Stimulated activated memory B cell treated with anti-CD40 and anti-IgM and Interleukin-4, amounts not matched to agents 10 μg/mL and 1 μg/mL and 100 μg/mL, for 72 hours (primary cell): Measurements from ENCODE around the gene CELF4.

Source experiments
- ATAC-seq: fragments of 150-1000 bp; cut with Tn5 transposase; 2 replicates; pipeline ENCODE4 v1.10.0; 2021
- H3K27ac Mint-ChIP-seq: one replicate; pipeline ENCODE4 v1.8.0; 2022; ENCODE audit warnings: mild to moderate bottlenecking, mixed read lengths
- H3K27me3 Mint-ChIP-seq: one replicate; pipeline ENCODE4 v1.8.0; 2022; ENCODE audit warnings: mixed read lengths
- H3K36me3 Mint-ChIP-seq: one replicate; pipeline ENCODE4 v1.8.0; 2022; ENCODE audit warnings: mixed read lengths
- H3K4me1 Mint-ChIP-seq: one replicate; pipeline ENCODE4 v1.8.0; 2022; ENCODE audit warnings: mixed read lengths
- H3K4me3 Mint-ChIP-seq: one replicate; pipeline ENCODE4 v1.8.0; 2022; ENCODE audit warnings: mild to moderate bottlenecking, moderate library complexity, mixed read lengths
- H3K9me3 Mint-ChIP-seq: one replicate; pipeline ENCODE4 v1.8.0; 2022; ENCODE audit warnings: mixed read lengths

CELF4 gene

GRCh38 chr18:37270038-37270665, 295.4 kb downstream of the CELF4 start:
- Mint-ChIP-seq H3K27ac (no peak overlapping the region), H3K9me3 (no peaks in the 10 kb centered on the region), H3K27me3 (peaks cover 14% of the 10 kb centered on the region), H3K4me1 (peaks cover 4% of the 10 kb centered on the region), H3K36me3 (no peaks in the 10 kb centered on the region), H3K4me3 (no peak overlapping the region)
- ATAC-seq: no peak

GRCh38 chr18:37266290-37266689, 299.3 kb downstream of the CELF4 start:
- Mint-ChIP-seq H3K36me3 (no peaks in the 10 kb centered on the region), H3K9me3 (peaks cover 6% of the 10 kb centered on the region), H3K27ac (no peak overlapping the region), H3K27me3 (peaks cover 17% of the 10 kb centered on the region), H3K4me1 (peaks cover 4% of the 10 kb centered on the region), H3K4me3 (no peak overlapping the region)
- no peak for ATAC-seq

- ATAC-seq: no peak
- Mint-ChIP-seq H3K9me3 (peaks cover 6% of the 10 kb centered on the region), H3K27ac (no peak overlapping the region), H3K27me3 (peaks cover 22% of the 10 kb centered on the region), H3K36me3 (no peaks in the 10 kb centered on the region), H3K4me1 (peaks cover 4% of the 10 kb centered on the region), H3K4me3 (no peak overlapping the region)
Observed at GRCh38 chr18:37265382-37265781, 300.2 kb downstream of the CELF4 start.

- Mint-ChIP-seq H3K4me3 (no peak overlapping the region), H3K36me3 (no peaks in the 10 kb centered on the region), H3K27me3 (peaks cover 22% of the 10 kb centered on the region), H3K27ac (no peak overlapping the region), H3K9me3 (peaks cover 6% of the 10 kb centered on the region), H3K4me1 (peaks cover 4% of the 10 kb centered on the region)
- no peak for ATAC-seq
Observed at GRCh38 chr18:37264956-37265355, 300.6 kb downstream of the CELF4 start.

GRCh38 chr18:37261988-37262387, 303.6 kb downstream of the CELF4 start:
- H3K36me3 Mint-ChIP-seq: no peaks in the 10 kb centered on the region
- no peaks in the 10 kb centered on the region for H3K4me1 Mint-ChIP-seq
- H3K27ac Mint-ChIP-seq: no peak overlapping the region
- H3K9me3 Mint-ChIP-seq: peaks cover 6% of the 10 kb centered on the region
- no peak for ATAC-seq
- H3K27me3 Mint-ChIP-seq: peaks cover 42% of the 10 kb centered on the region
- H3K4me3 Mint-ChIP-seq: no peak overlapping the region

GRCh38 chr18:37261246-37261840, 304.3 kb downstream of the CELF4 start:
- peaks cover 49% of the 10 kb centered on the region for H3K27me3 Mint-ChIP-seq
- no peaks in the 10 kb centered on the region for H3K4me1 Mint-ChIP-seq
- no peak overlapping the region for H3K27ac Mint-ChIP-seq
- no peak overlapping the region for H3K4me3 Mint-ChIP-seq
- H3K36me3 Mint-ChIP-seq: no peaks in the 10 kb centered on the region
- H3K9me3 Mint-ChIP-seq: peaks cover 6% of the 10 kb centered on the region
- ATAC-seq: no peak

- Mint-ChIP-seq H3K27me3 (peaks cover 57% of the 10 kb centered on the region), H3K27ac (no peak overlapping the region), H3K9me3 (peaks cover 6% of the 10 kb centered on the region), H3K36me3 (no peaks in the 10 kb centered on the region), H3K4me1 (no peaks in the 10 kb centered on the region), H3K4me3 (no peak overlapping the region)
- ATAC-seq: no peak
Observed at GRCh38 chr18:37260367-37261093, 305.1 kb downstream of the CELF4 start.

- Mint-ChIP-seq H3K27me3 (peaks cover 65% of the 10 kb centered on the region), H3K9me3 (peaks cover 2% of the 10 kb centered on the region), H3K27ac (no peak overlapping the region), H3K36me3 (no peaks in the 10 kb centered on the region), H3K4me1 (peaks cover 3% of the 10 kb centered on the region), H3K4me3 (no peak overlapping the region)
- ATAC-seq: no peak
Observed at GRCh38 chr18:37259711-37260110, 305.9 kb downstream of the CELF4 start.

- H3K4me1 Mint-ChIP-seq: peaks cover 7% of the 10 kb centered on the region
- H3K4me3 Mint-ChIP-seq: no peak overlapping the region
- H3K27me3 Mint-ChIP-seq: peaks cover 70% of the 10 kb centered on the region
- H3K9me3 Mint-ChIP-seq: no peaks in the 10 kb centered on the region
- no peak overlapping the region for H3K27ac Mint-ChIP-seq
- no peak for ATAC-seq
- H3K36me3 Mint-ChIP-seq: no peaks in the 10 kb centered on the region
Observed at GRCh38 chr18:37258819-37259218, 306.8 kb downstream of the CELF4 start.

- H3K27me3 Mint-ChIP-seq: peaks cover 71% of the 10 kb centered on the region
Observed at GRCh38 chr18:37258131-37258530, 307.5 kb downstream of the CELF4 start.

GRCh38 chr18:37254973-37255372, 310.6 kb downstream of the CELF4 start:
- no peak for ATAC-seq
- no peak overlapping the region for H3K27ac Mint-ChIP-seq
- H3K4me3 Mint-ChIP-seq: peak overlapping the region; percentile 48

More at GRCh38 chr18:37258131-37258530, 307.5 kb downstream of the CELF4 start:
- no peaks in the 10 kb centered on the region for H3K9me3 Mint-ChIP-seq
- H3K4me3 Mint-ChIP-seq: no peak overlapping the region
- no peaks in the 10 kb centered on the region for H3K36me3 Mint-ChIP-seq
- peaks cover 7% of the 10 kb centered on the region for H3K4me1 Mint-ChIP-seq
- no peak overlapping the region for H3K27ac Mint-ChIP-seq
- no peak for ATAC-seq

GRCh38 chr18:37254236-37254754, 311.3 kb downstream of the CELF4 start:
- H3K4me3 Mint-ChIP-seq: peak overlapping the region; percentile 48
- H3K9me3 Mint-ChIP-seq: no peaks in the 10 kb centered on the region
- peaks cover 86% of the 10 kb centered on the region for H3K27me3 Mint-ChIP-seq
- no peaks in the 10 kb centered on the region for H3K36me3 Mint-ChIP-seq
- ATAC-seq: peak; percentile 2
- no peak overlapping the region for H3K27ac Mint-ChIP-seq
- H3K4me1 Mint-ChIP-seq: peaks cover 7% of the 10 kb centered on the region

More at GRCh38 chr18:37254973-37255372, 310.6 kb downstream of the CELF4 start:
- H3K27me3 Mint-ChIP-seq: peaks cover 80% of the 10 kb centered on the region
- H3K4me1 Mint-ChIP-seq: peaks cover 7% of the 10 kb centered on the region
- no peaks in the 10 kb centered on the region for H3K36me3 Mint-ChIP-seq
- no peaks in the 10 kb centered on the region for H3K9me3 Mint-ChIP-seq

GRCh38 chr18:37253394-37254235, 312.0 kb downstream of the CELF4 start:
- no peaks in the 10 kb centered on the region for H3K9me3 Mint-ChIP-seq
- H3K27me3 Mint-ChIP-seq: peaks cover 88% of the 10 kb centered on the region
- H3K27ac Mint-ChIP-seq: no peak overlapping the region
- no peaks in the 10 kb centered on the region for H3K36me3 Mint-ChIP-seq
- peak; percentile 35 for ATAC-seq
- H3K4me1 Mint-ChIP-seq: peaks cover 7% of the 10 kb centered on the region
- H3K4me3 Mint-ChIP-seq: peak overlapping the region; percentile 38

GRCh38 chr18:37252854-37253393, 312.7 kb downstream of the CELF4 start:
- Mint-ChIP-seq H3K27ac (no peak overlapping the region), H3K4me1 (peaks cover 7% of the 10 kb centered on the region), H3K27me3 (peaks cover 85% of the 10 kb centered on the region), H3K4me3 (no peak overlapping the region), H3K36me3 (no peaks in the 10 kb centered on the region), H3K9me3 (no peaks in the 10 kb centered on the region)
- ATAC-seq: no peak

GRCh38 chr18:37252342-37252741, 313.3 kb downstream of the CELF4 start:
- Mint-ChIP-seq H3K9me3 (no peaks in the 10 kb centered on the region), H3K27me3 (peaks cover 81% of the 10 kb centered on the region), H3K4me1 (peaks cover 7% of the 10 kb centered on the region), H3K36me3 (no peaks in the 10 kb centered on the region), H3K27ac (no peak overlapping the region), H3K4me3 (no peak overlapping the region)
- no peak for ATAC-seq
